ENCODE measurements around the gene CCDC92. TPM values are rescaled to one million over a fixed set of nuclear protein-coding genes. Genes with fewer than 3 reads are reported as not detected.

CCDC92 gene
- total RNA-seq, 1 experiment from 2014 or later: 32.3 TPM

DNA sequence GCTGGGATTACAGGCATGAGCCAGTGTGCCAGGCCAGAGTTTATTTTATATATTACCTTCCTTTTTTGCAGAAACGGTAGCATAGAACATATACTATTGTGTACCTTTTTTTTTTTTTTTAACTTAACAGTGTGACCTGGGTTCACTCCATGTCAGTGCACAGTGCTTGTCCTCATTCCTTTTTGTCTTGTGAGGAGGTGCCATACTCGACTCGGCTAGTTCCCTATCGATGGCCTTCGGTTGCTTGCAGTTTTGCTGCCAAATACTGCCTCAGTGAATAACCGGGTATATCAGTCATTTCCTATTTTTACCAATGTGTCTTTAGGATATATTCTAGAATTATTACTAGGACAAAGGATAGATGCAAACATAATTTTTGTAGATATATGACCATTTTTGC, 37.1 kb upstream of the CCDC92 start:
- no TSS peak for BruUV-seq (replicated peaks)
- Mint-ChIP-seq H3K27ac (ENCODE audit: low read depth, unreplicated experiment) (no peak overlapping the region), H3K27me3 (ENCODE audit: insufficient read depth, unreplicated experiment) (no peaks in the 10 kb centered on the region), H3K9me3 (ENCODE audit: unreplicated experiment) (no peaks in the 10 kb centered on the region), H3K4me3 (ENCODE audit: unreplicated experiment) (no peak overlapping the region), H3K4me1 (ENCODE audit: insufficient read depth, unreplicated experiment) (peaks cover 20% of the 10 kb centered on the region), H3K36me3 (ENCODE audit: insufficient read depth, unreplicated experiment) (peaks cover 57% of the 10 kb centered on the region)
- no peak for DNase-seq (ENCODE audit: unreplicated experiment)
- ChIA-PET CTCF (no interaction called here), POLR2A (no interaction called here)
- intact Hi-C loops (cut with micrococcal nuclease): no loop called here
- TF ChIP-seq, protein P1, sequence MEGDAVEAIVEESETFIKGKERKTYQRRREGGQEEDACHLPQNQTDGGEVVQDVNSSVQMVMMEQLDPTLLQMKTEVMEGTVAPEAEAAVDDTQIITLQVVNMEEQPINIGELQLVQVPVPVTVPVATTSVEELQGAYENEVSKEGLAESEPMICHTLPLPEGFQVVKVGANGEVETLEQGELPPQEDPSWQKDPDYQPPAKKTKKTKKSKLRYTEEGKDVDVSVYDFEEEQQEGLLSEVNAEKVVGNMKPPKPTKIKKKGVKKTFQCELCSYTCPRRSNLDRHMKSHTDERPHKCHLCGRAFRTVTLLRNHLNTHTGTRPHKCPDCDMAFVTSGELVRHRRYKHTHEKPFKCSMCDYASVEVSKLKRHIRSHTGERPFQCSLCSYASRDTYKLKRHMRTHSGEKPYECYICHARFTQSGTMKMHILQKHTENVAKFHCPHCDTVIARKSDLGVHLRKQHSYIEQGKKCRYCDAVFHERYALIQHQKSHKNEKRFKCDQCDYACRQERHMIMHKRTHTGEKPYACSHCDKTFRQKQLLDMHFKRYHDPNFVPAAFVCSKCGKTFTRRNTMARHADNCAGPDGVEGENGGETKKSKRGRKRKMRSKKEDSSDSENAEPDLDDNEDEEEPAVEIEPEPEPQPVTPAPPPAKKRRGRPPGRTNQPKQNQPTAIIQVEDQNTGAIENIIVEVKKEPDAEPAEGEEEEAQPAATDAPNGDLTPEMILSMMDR (IDR thresholded peaks at IDR 0.05; ENCODE audit: unreplicated experiment): no peak

DNA sequence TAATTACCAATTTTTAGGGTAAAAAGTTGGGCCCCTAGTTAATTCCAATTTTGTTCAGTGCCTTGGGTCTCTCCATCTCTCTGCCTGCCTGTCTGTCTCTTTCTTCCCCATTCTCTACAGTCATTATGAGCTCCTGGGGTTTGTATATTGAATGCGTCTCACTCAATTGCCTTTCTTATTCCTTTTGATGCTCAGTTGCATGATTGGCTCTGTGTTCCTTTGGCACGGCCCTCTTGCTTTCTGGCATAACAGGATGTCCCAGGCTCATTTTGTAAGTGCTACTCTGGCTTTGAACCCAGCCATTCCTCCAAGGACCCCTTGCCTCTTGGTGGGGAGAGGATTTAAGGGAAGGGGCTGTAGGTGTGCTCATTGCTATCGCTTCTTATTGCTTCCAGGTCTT, 36.0 kb upstream of the CCDC92 start:
- no peak overlapping the region for H3K4me3 Mint-ChIP-seq (ENCODE audit: unreplicated experiment)
- no peak overlapping the region for H3K27ac Mint-ChIP-seq (ENCODE audit: low read depth, unreplicated experiment)
- peaks cover 20% of the 10 kb centered on the region for H3K4me1 Mint-ChIP-seq (ENCODE audit: insufficient read depth, unreplicated experiment)
- H3K36me3 Mint-ChIP-seq (ENCODE audit: insufficient read depth, unreplicated experiment): peaks cover 56% of the 10 kb centered on the region
- no TSS peak for BruUV-seq (replicated peaks)
- CTCF ChIA-PET: no interaction called here
- TF ChIP-seq, protein P1 (IDR thresholded peaks at IDR 0.05; ENCODE audit: unreplicated experiment): no peak
- POLR2A ChIA-PET: interaction anchor here (0.6 to 1.1 kb wide), 2 partner anchors 20 to 1976 kb away, joined by 3 read pairs; no protein-coding TSS in a partner anchor
- DNase-seq (ENCODE audit: unreplicated experiment): no peak
- H3K9me3 Mint-ChIP-seq (ENCODE audit: unreplicated experiment): no peaks in the 10 kb centered on the region
- no peaks in the 10 kb centered on the region for H3K27me3 Mint-ChIP-seq (ENCODE audit: insufficient read depth, unreplicated experiment)
- intact Hi-C loops (cut with micrococcal nuclease): no loop called here

DNA sequence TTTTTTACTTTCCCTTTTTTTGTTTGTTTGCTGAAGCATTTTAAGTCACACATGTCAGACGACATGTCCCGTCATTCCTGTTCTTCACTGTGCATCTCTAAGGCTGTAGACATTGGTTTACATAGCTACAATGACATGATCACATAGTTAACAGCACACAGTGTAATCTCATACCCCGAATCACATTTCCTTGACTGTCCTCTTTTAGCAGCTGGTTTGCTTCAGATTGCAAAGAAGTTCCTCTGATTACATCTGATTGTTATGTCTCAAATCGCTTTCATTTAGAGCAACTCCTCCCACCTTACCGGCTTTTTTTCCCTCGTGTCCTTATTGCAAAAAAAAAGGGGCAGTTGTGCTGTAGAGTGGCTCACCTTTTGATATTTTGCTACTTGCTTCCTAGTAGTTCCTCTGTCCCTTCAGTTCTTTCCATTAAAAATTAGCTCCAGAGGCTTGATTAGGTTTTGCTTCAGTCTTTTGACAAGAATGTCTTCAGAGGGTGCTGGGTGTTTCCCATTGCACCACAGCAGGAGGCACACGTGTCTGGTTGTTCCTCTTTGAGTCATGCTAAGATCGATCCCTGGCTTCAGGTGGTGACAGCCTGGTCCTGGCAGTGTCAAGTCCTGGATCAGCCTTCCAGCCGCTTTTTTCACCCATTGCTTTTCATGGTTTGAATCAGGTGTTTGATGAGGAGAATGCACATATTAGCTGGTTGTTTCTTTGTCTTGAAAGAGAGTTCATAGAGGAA, 35.4 kb upstream of the CCDC92 start:
- H3K9me3 Mint-ChIP-seq (ENCODE audit: unreplicated experiment): no peaks in the 10 kb centered on the region
- ChIA-PET POLR2A (interaction anchor here (0.6 to 1.1 kb wide), 3 partner anchors 9 to 1975 kb away, joined by 3 read pairs; no protein-coding TSS in a partner anchor), CTCF (interaction anchor here (0.7 to 0.9 kb wide), 2 partner anchors 24 to 155 kb away, joined by 3 to 6 read pairs; no protein-coding TSS in a partner anchor)
- no peaks in the 10 kb centered on the region for H3K27me3 Mint-ChIP-seq (ENCODE audit: insufficient read depth, unreplicated experiment)
- intact Hi-C loops (cut with micrococcal nuclease): no loop called here
- TF ChIP-seq, protein P1 (IDR thresholded peaks at IDR 0.05; ENCODE audit: unreplicated experiment): no peak
- no TSS peak for BruUV-seq (replicated peaks)
- no peak overlapping the region for H3K27ac Mint-ChIP-seq (ENCODE audit: low read depth, unreplicated experiment)
- H3K4me3 Mint-ChIP-seq (ENCODE audit: unreplicated experiment): no peak overlapping the region
- DNase-seq (ENCODE audit: unreplicated experiment): peak; percentile 25
- H3K4me1 Mint-ChIP-seq (ENCODE audit: insufficient read depth, unreplicated experiment): peaks cover 20% of the 10 kb centered on the region
- H3K36me3 Mint-ChIP-seq (ENCODE audit: insufficient read depth, unreplicated experiment): peaks cover 50% of the 10 kb centered on the region

DNA sequence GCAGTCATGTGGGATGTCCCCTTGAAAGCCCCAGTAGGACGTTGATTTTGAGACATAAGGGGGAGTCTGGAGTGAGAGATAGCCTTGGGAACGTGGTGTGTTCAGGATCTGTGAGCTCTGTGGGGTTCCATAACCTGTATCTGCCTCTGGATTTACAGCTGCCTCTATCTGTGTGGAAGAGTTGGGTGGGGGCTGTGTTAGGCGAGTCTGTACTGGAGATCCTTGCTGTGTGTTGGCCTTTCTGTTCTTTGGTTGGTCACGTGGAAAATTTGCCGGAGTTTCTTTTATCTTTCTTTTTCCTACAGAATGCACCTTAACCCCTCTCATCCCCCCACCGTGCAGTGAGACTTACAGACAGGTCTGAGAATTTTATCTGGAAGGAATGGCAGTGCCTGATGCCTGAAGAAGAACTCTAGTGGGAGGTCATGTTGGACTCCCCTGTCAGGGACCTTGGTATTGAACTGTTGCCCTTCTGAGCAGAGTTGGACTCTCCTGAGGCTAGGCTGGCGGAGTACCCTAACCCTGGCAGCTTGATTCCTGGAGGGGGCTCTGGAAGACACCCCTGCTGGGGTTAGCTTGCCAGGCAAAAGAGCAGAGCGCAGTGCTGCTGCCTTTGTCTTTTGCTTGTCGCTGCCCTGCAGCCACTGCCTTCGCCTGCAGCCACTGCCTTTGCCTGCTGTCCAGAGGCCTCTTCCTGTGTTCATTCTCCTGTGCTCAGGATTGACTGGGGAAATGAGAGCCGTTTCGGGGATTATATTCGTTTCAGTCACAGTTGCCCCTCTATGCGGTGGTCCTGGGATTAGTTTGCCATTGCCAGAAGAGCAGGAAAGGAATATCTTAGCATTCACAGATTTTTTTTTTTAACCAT, 34.4 kb upstream of the CCDC92 start:
- Mint-ChIP-seq H3K27ac (ENCODE audit: low read depth, unreplicated experiment) (peak overlapping the region; percentile 32), H3K4me3 (ENCODE audit: unreplicated experiment) (no peak overlapping the region), H3K9me3 (ENCODE audit: unreplicated experiment) (no peaks in the 10 kb centered on the region), H3K27me3 (ENCODE audit: insufficient read depth, unreplicated experiment) (no peaks in the 10 kb centered on the region), H3K36me3 (ENCODE audit: insufficient read depth, unreplicated experiment) (peaks cover 42% of the 10 kb centered on the region), H3K4me1 (ENCODE audit: insufficient read depth, unreplicated experiment) (peaks cover 20% of the 10 kb centered on the region)
- intact Hi-C loops (cut with micrococcal nuclease): no loop called here
- CTCF ChIA-PET: interaction anchor here (0.5 to 0.9 kb wide), 5 partner anchors 23 to 512 kb away, joined by 3 to 6 read pairs (median 3); no protein-coding TSS in a partner anchor
- TF ChIP-seq, protein P1 (IDR thresholded peaks at IDR 0.05; ENCODE audit: unreplicated experiment): no peak
- POLR2A ChIA-PET: interaction anchor here (0.7 to 1.2 kb wide), 5 partner anchors 8 to 766 kb away, joined by 3 to 4 read pairs (median 3); no protein-coding TSS in a partner anchor
- no peak for DNase-seq (ENCODE audit: unreplicated experiment)
- no TSS peak for BruUV-seq (replicated peaks)

All from MCF 10A (cell line).